HFFc6 (cell line): ENCODE data around the gene NLRP3. TPM values are rescaled to one million over a fixed set of nuclear protein-coding genes. Genes with fewer than 3 reads are reported as not detected.
"Not testable (repeated sequence)": the region's sequence is repeated elsewhere in the genome, so short reads cannot be mapped to it uniquely, and the experiment has no call there.

Source experiments
- DNase-seq: peaks from one replicate; pipeline ENCODE4 v3.0.0-alpha.2; 2018
- H3K27ac Mint-ChIP-seq: 2 replicates; pipeline ENCODE4 v1.8.0; 2020; ENCODE audit warnings: mild to moderate bottlenecking, mixed read lengths
- H3K27me3 Mint-ChIP-seq: 2 replicates; pipeline ENCODE4 v1.8.0; 2021; ENCODE audit warnings: mild to moderate bottlenecking, moderate library complexity, mixed read lengths; ENCODE audit not compliant: insufficient read depth
- H3K36me3 Mint-ChIP-seq: 2 replicates; pipeline ENCODE4 v1.8.0; 2021; ENCODE audit warnings: low read depth, mixed read lengths
- H3K4me1 Mint-ChIP-seq: 2 replicates; pipeline ENCODE4 v1.8.0; 2020; ENCODE audit warnings: low read depth, mixed read lengths
- H3K4me3 Mint-ChIP-seq: 2 replicates; pipeline ENCODE4 v1.8.0; 2020; ENCODE audit warnings: mild to moderate bottlenecking, moderate library complexity, mixed read lengths
- H3K9me3 Mint-ChIP-seq: 2 replicates; pipeline ENCODE4 v1.8.0; 2020; ENCODE audit warnings: mild to moderate bottlenecking, mixed read lengths
- total RNA-seq, 6 experiments: library from RNA; stranded (reverse); fragmentation: NEBNext Ultra II Directional; extraction: Animal tissue kit (Norgen Biotek cat#: 25700); gene quantifications; 2 replicates in 1 of 6; 3 replicates in 5 of 6; pipeline ENCODE4 v1.2.3, GENCODE V29; 2021
- TF ChIP-seq, protein P1 (sequence below): fragments of 200-600 bp; sonication (generic); IDR thresholded peaks from 2 replicates; pipeline ENCODE4 v1.5.0; 2021; ENCODE audit warnings: antibody characterized with exemption, mild to moderate bottlenecking

NLRP3 gene
- total RNA-seq, 6 experiments from 2014 or later: 0.33 to 5.2 (median 4.3) TPM

DNA sequence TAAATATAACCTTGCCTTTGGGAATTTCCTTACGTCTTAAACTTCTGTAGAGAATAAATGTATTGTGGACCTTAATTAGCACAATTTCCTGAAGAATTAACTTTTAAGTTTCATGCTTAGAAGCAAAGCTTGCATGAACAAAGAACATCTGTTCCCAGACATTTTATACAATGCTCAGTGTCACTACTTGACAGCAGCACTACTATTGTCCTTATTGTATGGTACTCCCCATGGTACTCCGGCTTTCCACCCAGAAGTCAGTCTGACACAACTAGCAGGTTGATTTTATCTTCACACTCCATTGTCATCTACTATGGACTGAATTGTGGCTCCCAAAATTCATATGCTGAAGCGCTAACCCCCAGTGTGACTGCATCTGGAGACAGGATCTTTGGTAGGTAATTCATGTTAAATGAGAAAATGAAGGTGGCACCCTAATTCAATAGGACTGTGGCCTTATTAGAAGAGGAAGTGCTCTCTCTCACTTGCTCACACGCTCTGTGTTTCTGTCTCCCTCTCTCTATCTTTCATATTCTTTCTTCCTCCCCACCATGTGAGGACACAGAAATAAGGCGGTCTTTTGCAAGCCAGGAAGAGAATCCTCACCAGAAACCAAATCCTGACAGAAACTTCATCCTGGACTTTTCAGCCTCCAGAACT is 52.6 kb downstream of the NLRP3 start:
- TF ChIP-seq, protein P1, sequence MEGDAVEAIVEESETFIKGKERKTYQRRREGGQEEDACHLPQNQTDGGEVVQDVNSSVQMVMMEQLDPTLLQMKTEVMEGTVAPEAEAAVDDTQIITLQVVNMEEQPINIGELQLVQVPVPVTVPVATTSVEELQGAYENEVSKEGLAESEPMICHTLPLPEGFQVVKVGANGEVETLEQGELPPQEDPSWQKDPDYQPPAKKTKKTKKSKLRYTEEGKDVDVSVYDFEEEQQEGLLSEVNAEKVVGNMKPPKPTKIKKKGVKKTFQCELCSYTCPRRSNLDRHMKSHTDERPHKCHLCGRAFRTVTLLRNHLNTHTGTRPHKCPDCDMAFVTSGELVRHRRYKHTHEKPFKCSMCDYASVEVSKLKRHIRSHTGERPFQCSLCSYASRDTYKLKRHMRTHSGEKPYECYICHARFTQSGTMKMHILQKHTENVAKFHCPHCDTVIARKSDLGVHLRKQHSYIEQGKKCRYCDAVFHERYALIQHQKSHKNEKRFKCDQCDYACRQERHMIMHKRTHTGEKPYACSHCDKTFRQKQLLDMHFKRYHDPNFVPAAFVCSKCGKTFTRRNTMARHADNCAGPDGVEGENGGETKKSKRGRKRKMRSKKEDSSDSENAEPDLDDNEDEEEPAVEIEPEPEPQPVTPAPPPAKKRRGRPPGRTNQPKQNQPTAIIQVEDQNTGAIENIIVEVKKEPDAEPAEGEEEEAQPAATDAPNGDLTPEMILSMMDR: no peak
- DNase-seq: no peak
- Mint-ChIP-seq H3K27ac (no peak overlapping the region), H3K36me3 (no peaks in the 10 kb centered on the region), H3K27me3 (peaks cover 4% of the 10 kb centered on the region; the same call in 1 of the 2 replicates), H3K4me1 (peaks cover 7% of the 10 kb centered on the region; the same call in 1 of the 2 replicates), H3K4me3 (no peak overlapping the region), H3K9me3 (no peaks in the 10 kb centered on the region; the same call in 1 of the 2 replicates)

- peaks cover under 1% of the 10 kb centered on the region; the same call in 1 of the 2 replicates for H3K9me3 Mint-ChIP-seq
- H3K4me1 Mint-ChIP-seq: peaks cover 7% of the 10 kb centered on the region; the same call in 1 of the 2 replicates
- no peak overlapping the region for H3K4me3 Mint-ChIP-seq
- TF ChIP-seq, protein P1: no peak
- H3K27ac Mint-ChIP-seq: no peak overlapping the region
- H3K27me3 Mint-ChIP-seq: peaks cover 4% of the 10 kb centered on the region; the same call in 1 of the 2 replicates
- DNase-seq: no peak
- H3K36me3 Mint-ChIP-seq: no peaks in the 10 kb centered on the region
Measured at GRCh38 chr1:247469141-247469535, 53.2 kb downstream of the NLRP3 start.

DNA sequence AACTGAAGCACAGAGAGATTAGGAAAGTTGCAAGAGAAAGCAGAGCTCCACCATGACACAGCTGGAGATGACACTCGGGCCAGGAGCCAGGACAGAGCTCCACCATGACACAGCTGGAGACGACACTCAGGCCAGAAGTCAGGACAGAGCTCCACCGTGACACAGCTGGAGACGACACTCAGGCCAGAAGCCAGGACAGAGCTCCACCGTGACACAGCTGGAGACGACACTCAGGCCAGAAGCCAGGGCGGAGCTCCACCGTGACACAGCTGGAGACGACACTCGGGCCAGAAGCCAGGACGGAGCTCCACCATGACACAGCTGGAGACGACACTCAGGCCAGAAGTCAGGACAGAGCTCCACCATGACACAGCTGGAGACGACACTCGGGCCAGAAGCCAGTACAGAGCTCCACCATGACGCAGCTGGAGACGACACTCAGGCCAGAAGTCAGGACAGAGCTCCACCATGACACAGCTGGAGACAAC is 55.0 kb downstream of the NLRP3 start:
- peaks cover 18% of the 10 kb centered on the region for H3K9me3 Mint-ChIP-seq
- H3K4me3 Mint-ChIP-seq, H3K4me1 Mint-ChIP-seq, H3K36me3 Mint-ChIP-seq, H3K27ac Mint-ChIP-seq, H3K27me3 Mint-ChIP-seq, DNase-seq: not testable (repeated sequence)

DNA sequence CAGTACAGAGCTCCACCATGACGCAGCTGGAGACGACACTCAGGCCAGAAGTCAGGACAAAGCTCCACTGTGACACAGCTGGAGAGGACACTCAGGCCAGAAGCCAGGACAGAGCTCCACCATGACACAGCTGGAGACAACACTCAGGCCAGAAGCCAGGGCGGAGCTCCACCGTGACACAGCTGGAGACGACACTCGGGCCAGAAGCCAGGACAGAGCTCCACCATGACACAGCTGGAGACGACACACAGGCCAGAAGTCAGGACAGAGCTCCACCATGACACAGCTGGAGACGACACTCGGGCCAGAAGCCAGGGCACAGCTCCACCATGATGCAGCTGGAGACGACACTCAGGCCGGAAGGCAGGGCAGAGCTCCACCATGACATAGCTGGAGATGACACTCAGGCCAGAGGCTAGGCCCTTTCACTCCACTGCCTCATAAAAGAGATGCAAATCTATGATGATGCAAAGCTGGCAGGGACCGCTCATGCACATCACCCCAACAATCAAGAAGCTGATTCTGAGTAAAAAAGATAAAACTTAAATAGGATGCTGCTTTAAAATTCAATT is 55.6 kb downstream of the NLRP3 start:
- no peaks in the 10 kb centered on the region for H3K4me1 Mint-ChIP-seq
- peaks cover 19% of the 10 kb centered on the region for H3K9me3 Mint-ChIP-seq
- no peak for DNase-seq
- H3K27me3 Mint-ChIP-seq: no peaks in the 10 kb centered on the region; the same call in 1 of the 2 replicates
- no peaks in the 10 kb centered on the region for H3K36me3 Mint-ChIP-seq
- H3K27ac Mint-ChIP-seq: no peak overlapping the region
- no peak overlapping the region; the same call in 1 of the 2 replicates for H3K4me3 Mint-ChIP-seq
- TF ChIP-seq, protein P1: no peak

- H3K4me1 Mint-ChIP-seq: no peaks in the 10 kb centered on the region
- no peaks in the 10 kb centered on the region; the same call in 1 of the 2 replicates for H3K27me3 Mint-ChIP-seq
- H3K9me3 Mint-ChIP-seq: peaks cover 19% of the 10 kb centered on the region
- TF ChIP-seq, protein P1: no peak
- no peaks in the 10 kb centered on the region for H3K36me3 Mint-ChIP-seq
- no peak overlapping the region for H3K27ac Mint-ChIP-seq
- no peak for DNase-seq
- H3K4me3 Mint-ChIP-seq: no peak overlapping the region
Measured at GRCh38 chr1:247472035-247472434, 56.1 kb downstream of the NLRP3 start.

DNA sequence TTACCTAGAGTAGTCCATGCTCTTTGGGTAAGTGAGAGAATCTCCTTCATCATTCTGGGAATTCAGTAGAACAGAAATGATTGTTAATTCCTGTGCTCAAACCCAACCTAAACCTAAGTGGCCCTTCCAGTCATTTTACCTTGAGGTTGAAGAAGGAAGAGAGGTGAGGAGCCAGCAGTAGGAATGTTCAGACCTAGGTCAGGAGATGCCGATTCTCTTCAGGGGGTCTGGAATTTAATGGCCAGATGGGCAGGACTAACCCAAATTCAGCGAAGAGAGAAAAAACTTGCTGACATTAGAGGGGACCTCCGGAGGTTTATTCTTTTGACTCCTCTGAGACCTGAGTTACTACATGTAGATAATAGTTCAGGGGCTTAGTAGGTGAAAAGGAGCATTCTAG is 58.4 kb downstream of the NLRP3 start:
- no peak overlapping the region for H3K27ac Mint-ChIP-seq
- no peak overlapping the region for H3K4me3 Mint-ChIP-seq
- H3K27me3 Mint-ChIP-seq: peaks cover 2% of the 10 kb centered on the region
- TF ChIP-seq, protein P1: no peak
- DNase-seq: no peak
- peaks cover 19% of the 10 kb centered on the region for H3K9me3 Mint-ChIP-seq
- no peaks in the 10 kb centered on the region for H3K36me3 Mint-ChIP-seq
- H3K4me1 Mint-ChIP-seq: no peaks in the 10 kb centered on the region
